ENCODE results near the gene FBXO3. TPM values are rescaled to one million over a fixed set of nuclear protein-coding genes. Genes with fewer than 3 reads are reported as not detected.

The FBXO3 gene
- total RNA-seq, 1 donor from 2014 or later: 61.0 TPM

DNA sequence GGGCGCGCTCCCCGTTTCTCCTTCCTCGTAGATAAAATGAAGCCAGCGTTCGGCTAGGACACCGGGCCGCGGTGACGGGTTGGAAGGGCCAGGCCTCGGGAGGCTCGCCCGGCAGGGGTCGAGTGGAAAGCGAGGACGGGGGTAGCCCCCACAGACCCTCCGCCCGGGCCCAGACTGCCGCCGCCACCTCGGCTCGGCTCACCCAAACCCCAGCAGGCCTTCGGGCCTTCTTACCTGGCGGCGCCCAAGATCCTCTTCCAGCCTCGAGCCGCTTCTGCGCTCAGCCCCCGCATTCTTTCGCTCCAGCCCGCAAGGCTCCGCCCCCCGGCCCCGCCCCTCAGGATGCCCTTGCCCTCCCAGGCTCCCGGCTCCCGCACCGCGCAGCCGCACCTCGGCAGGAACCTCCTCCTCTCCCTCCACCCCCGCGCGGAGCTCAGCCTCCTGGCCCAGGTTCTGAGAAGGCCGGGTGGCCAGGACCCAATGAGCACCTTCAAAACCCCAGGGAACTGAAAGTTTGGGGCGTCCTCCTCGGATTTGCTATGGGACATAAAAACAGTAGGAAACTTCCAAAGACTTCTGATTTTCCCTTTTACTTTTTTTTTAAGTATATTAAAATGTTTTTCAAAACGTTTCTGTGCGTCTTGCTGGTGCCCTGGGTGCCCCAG is 38.0 kb downstream of the FBXO3 start, which contains the start of gene CD59:
CD59 (minus strand) TSS at position 276 of the 665 bp plus-strand sequence. CDS start 13,978 bp downstream, outside the sequence.
- Histone ChIP-seq H3K36me3 (no peaks in the 10 kb centered on the region), H3K9me3 (ENCODE audit: low read depth) (no peaks in the 10 kb centered on the region), H3K79me2 (ENCODE audit: low read depth) (peaks cover 33% of the 10 kb centered on the region), H3K4me1 (peaks cover 12% of the 10 kb centered on the region), H4K20me1 (ENCODE audit: low read depth) (peaks cover 34% of the 10 kb centered on the region), H3K4me2 (peak within 1 kb of the TSS; percentile 78), H3F3A (ENCODE audit: low read depth) (peaks cover 5% of the 10 kb centered on the region), H3K9ac (peak within 1 kb of the TSS; percentile 36), H3K27ac (no peak within 1 kb of the TSS), H3K27me3 (peaks cover 15% of the 10 kb centered on the region), H2AFZ (replicated peaks) (peak within 1 kb of the TSS; percentile 30), H3K4me3 (peak within 1 kb of the TSS; percentile 67)
- peaks cover 22% of the 10 kb centered on the region for H3K4me1 Mint-ChIP-seq
- TF ChIP-seq, protein P1, sequence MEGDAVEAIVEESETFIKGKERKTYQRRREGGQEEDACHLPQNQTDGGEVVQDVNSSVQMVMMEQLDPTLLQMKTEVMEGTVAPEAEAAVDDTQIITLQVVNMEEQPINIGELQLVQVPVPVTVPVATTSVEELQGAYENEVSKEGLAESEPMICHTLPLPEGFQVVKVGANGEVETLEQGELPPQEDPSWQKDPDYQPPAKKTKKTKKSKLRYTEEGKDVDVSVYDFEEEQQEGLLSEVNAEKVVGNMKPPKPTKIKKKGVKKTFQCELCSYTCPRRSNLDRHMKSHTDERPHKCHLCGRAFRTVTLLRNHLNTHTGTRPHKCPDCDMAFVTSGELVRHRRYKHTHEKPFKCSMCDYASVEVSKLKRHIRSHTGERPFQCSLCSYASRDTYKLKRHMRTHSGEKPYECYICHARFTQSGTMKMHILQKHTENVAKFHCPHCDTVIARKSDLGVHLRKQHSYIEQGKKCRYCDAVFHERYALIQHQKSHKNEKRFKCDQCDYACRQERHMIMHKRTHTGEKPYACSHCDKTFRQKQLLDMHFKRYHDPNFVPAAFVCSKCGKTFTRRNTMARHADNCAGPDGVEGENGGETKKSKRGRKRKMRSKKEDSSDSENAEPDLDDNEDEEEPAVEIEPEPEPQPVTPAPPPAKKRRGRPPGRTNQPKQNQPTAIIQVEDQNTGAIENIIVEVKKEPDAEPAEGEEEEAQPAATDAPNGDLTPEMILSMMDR (IDR thresholded peaks at IDR 0.05): no peak
- TF ChIP-seq EZH2 (IDR thresholded peaks at IDR 0.05): no peak
- TF ChIP-seq EZH2phosphoT487 (IDR thresholded peaks at IDR 0.05): no peak
- H3K36me3 Mint-ChIP-seq: peaks cover 22% of the 10 kb centered on the region
- peak; percentile 95 for DNase-seq (ENCODE audit: low spot score)
- H3K27ac Mint-ChIP-seq: peak within 1 kb of the TSS; percentile 35
- H3K4me3 Mint-ChIP-seq: peak within 1 kb of the TSS; percentile 93
- peaks cover 9% of the 10 kb centered on the region for H3K27me3 Mint-ChIP-seq (ENCODE audit: insufficient read depth, low read depth)
- H3K9me3 Mint-ChIP-seq: peaks cover 4% of the 10 kb centered on the region

DNA sequence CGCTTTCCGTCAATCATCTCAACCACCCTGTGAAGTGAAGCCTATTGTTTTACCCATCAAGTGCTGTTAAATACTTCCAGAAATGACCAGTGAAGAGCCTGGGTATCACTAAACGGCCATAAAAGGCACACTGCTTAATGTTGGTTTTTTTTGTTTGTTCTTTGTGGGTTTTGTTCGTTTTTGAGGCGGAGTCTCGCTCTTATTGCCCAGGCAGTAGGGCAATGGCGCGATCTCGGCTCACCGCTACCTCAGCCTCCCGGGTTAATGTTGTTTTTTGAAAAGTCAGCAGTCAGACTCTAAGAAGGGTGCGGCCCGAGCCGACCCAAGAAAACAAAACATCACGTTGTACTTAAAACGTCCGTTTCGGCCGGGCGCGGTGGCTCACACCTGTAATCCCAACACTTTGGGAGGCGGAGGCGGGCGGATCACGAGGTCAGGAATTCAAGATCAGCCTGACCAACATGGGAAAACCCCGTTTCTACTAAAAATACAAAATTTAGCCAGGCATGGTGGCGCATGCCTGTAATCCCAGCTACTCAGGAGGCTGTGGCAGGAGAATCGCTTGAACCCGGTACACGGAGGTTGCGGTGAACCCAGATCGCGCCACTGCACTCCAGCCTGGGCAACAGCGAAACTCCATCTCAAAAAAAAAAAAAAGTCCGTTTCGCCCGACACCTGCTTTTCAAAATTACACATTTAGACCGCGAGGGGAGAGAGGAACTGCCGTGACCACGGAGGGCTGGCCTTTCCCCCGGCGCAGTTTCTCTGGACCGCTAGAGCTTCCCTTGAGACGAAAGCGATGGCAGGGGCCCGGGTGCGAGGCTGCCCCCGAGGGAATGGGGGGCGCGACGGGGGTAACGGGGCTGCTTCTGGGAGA is 38.8 kb downstream of the FBXO3 start:
- H3K79me2 ChIP-seq (ENCODE audit: low read depth): peaks cover 37% of the 10 kb centered on the region
- DNase-seq (ENCODE audit: low spot score): peak; percentile 59

DNA sequence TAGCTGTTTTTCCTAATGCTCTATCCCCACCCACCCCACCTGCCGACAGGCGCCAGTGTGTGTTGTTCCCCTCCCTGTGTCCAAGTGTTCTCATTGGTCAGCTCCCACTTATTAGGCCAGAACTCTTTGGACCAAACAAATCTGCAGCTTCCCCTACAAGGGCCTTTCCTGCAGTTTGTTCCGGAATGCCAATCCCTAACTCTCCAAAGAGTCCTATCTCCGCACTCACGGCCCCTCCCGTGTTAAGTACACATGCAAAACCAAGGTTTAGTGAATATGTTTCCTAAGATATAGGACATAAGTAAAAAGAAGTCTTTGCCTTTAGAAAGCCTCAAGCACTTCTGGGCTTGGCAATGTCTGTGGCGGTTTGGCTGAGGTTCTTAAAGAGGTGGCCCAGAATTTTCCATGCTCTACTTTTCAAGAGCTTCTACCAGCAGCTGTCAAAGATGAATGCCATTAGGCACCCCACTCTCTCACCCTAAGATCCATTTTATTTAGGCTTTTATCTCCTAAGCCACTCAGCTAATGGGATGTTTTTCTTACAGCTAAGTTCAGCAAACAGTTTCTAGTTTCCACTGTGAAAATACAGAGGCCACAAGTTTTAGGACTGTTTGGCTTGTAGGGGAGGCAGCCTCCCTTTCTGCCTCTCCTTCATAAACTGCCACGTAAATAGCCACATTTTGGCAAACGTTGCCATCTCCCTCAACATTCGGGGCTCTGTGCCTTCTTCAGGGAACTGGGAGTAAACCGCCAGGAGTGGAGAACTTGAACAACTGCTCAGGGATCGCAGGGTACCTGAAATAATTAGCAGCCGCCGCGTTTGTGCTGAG is 39.7 kb downstream of the FBXO3 start:
- DNase-seq (ENCODE audit: low spot score): no peak
- H3K4me3 Mint-ChIP-seq: peak overlapping the region; percentile 93
- Histone ChIP-seq H3K4me2 (peak overlapping the region; percentile 78), H3K27ac (no peak overlapping the region), H3K79me2 (ENCODE audit: low read depth) (peaks cover 45% of the 10 kb centered on the region), H3F3A (ENCODE audit: low read depth) (peaks cover 5% of the 10 kb centered on the region), H3K9me3 (ENCODE audit: low read depth) (no peaks in the 10 kb centered on the region), H2AFZ (replicated peaks) (peak overlapping the region; percentile 29), H3K4me3 (peak overlapping the region; percentile 67), H3K9ac (no peak overlapping the region), H3K4me1 (peaks cover 12% of the 10 kb centered on the region), H3K36me3 (no peaks in the 10 kb centered on the region), H3K27me3 (peaks cover 15% of the 10 kb centered on the region), H4K20me1 (ENCODE audit: low read depth) (peaks cover 34% of the 10 kb centered on the region)
- TF ChIP-seq EZH2phosphoT487 (IDR thresholded peaks at IDR 0.05) (no peak), EZH2 (IDR thresholded peaks at IDR 0.05) (no peak)
- TF ChIP-seq, protein P1 (IDR thresholded peaks at IDR 0.05): no peak
- H3K4me1 Mint-ChIP-seq: peaks cover 22% of the 10 kb centered on the region
- H3K27ac Mint-ChIP-seq: no peak overlapping the region
- H3K9me3 Mint-ChIP-seq: peaks cover 4% of the 10 kb centered on the region
- peaks cover 30% of the 10 kb centered on the region for H3K36me3 Mint-ChIP-seq
- H3K27me3 Mint-ChIP-seq (ENCODE audit: insufficient read depth, low read depth): peaks cover 9% of the 10 kb centered on the region

More for the DNA sequence above, 38.8 kb downstream of the FBXO3 start:
- peaks cover 26% of the 10 kb centered on the region for H3K36me3 Mint-ChIP-seq
- Histone ChIP-seq H4K20me1 (ENCODE audit: low read depth) (peaks cover 34% of the 10 kb centered on the region), H3K27me3 (peaks cover 15% of the 10 kb centered on the region), H3K9ac (peak overlapping the region; percentile 36), H3F3A (ENCODE audit: low read depth) (peaks cover 5% of the 10 kb centered on the region), H3K4me3 (peak overlapping the region; percentile 67), H3K9me3 (ENCODE audit: low read depth) (no peaks in the 10 kb centered on the region), H3K4me1 (peaks cover 12% of the 10 kb centered on the region), H3K4me2 (peak overlapping the region; percentile 78), H2AFZ (replicated peaks) (peak overlapping the region; percentile 29), H3K36me3 (no peaks in the 10 kb centered on the region), H3K27ac (no peak overlapping the region)
- TF ChIP-seq EZH2phosphoT487 (IDR thresholded peaks at IDR 0.05) (no peak), EZH2 (IDR thresholded peaks at IDR 0.05) (peak; percentile 64)
- TF ChIP-seq, protein P1 (IDR thresholded peaks at IDR 0.05): no peak
- H3K27ac Mint-ChIP-seq: no peak overlapping the region
- peaks cover 22% of the 10 kb centered on the region for H3K4me1 Mint-ChIP-seq
- peaks cover 9% of the 10 kb centered on the region for H3K27me3 Mint-ChIP-seq (ENCODE audit: insufficient read depth, low read depth)
- peaks cover 4% of the 10 kb centered on the region for H3K9me3 Mint-ChIP-seq
- H3K4me3 Mint-ChIP-seq: peak overlapping the region; percentile 93
